IPS-18a (cell line): Measurements from ENCODE around the gene LEFTY2.
"Not testable (repeated sequence)": the region's sequence is repeated elsewhere in the genome, so short reads cannot be mapped to it uniquely, and the experiment has no call there.

Experiments
- H3K27ac ChIP-seq: one replicate; pipeline ENCODE4 v1.5.1; 2013; ENCODE audit warnings: low read length
- H3K27me3 ChIP-seq: one replicate; pipeline ENCODE4 v1.6.1; 2013; ENCODE audit warnings: mild to moderate bottlenecking, low read length; ENCODE audit not compliant: control insufficient read depth, insufficient read depth
- H3K36me3 ChIP-seq: one replicate; pipeline ENCODE4 v1.6.1; 2013; ENCODE audit warnings: low read depth, low read length; ENCODE audit not compliant: control insufficient read depth
- H3K4me1 ChIP-seq: one replicate; pipeline ENCODE4 v1.6.1; 2013; ENCODE audit warnings: low read depth, low read length; ENCODE audit not compliant: control insufficient read depth
- H3K4me3 ChIP-seq: one replicate; pipeline ENCODE4 v1.5.1; 2013; ENCODE audit warnings: low read length
- H3K9ac ChIP-seq: one replicate; pipeline ENCODE4 v1.6.1; 2013; ENCODE audit warnings: mild to moderate bottlenecking, low read length, moderate library complexity
- H3K9me3 ChIP-seq: one replicate; pipeline ENCODE4 v1.6.1; 2013; ENCODE audit warnings: low read depth, low read length; ENCODE audit not compliant: control insufficient read depth

LEFTY2 gene

GRCh38 chr1:225946803-225947202, 5.8 kb upstream of the LEFTY2 start:
- Histone ChIP-seq H3K9ac (no peak overlapping the region), H3K36me3 (no peaks in the 10 kb centered on the region), H3K4me1 (peaks cover 25% of the 10 kb centered on the region), H3K4me3 (no peak overlapping the region), H3K27me3 (peaks cover 24% of the 10 kb centered on the region), H3K9me3 (no peaks in the 10 kb centered on the region), H3K27ac (no peak overlapping the region)

DNA sequence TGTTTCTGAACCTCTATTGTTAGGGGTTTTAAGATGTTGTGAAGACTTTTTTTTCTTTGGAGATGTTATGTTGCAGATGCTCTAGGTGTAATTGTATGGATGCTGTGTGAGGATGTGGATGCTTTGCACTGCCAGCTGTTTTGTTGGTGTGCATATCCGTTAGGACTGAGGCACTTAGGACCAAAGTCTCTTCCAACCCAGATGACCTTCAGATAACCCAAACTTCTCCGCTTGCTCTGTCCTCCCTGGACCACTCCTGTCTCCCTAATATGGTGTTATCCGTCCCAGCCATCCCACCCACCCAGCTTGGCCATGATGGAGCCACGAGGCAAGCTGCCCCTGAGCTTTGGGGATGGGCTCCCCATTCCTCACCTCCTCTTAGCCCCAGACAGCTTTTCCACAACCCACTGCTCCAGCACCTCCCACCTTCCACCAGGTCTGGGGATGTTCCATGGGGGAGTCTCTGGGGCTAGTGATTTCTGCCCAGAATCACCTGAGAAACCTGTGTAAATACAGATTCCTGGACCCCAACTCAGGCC, 5.1 kb upstream of the LEFTY2 start:
- Histone ChIP-seq H3K4me3 (no peak overlapping the region), H3K4me1 (peaks cover 25% of the 10 kb centered on the region), H3K27ac (no peak overlapping the region), H3K27me3 (peaks cover 24% of the 10 kb centered on the region), H3K9ac (no peak overlapping the region), H3K9me3 (no peaks in the 10 kb centered on the region), H3K36me3 (no peaks in the 10 kb centered on the region)

DNA sequence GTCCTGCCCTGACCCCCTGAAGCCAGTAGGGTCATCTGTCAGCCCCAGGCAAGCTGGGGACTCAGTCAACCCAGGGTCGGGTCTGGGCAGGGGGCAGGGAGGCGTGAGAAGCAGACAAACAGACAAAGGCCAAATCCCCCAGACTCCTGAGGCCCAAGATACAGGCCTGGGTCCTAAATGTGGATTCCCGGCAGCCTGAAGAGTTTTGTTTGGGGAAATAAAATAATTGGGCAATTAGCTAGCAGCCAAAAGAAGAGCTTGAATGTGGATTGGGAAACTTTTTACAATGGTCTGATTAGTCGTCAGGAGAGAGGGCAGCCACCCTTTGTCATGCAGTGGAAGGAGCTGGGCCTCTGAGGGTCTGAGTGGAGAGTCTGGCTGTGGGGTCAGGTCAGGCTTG, 4.5 kb upstream of the LEFTY2 start:
- Histone ChIP-seq H3K9me3 (no peaks in the 10 kb centered on the region), H3K27ac (no peak overlapping the region), H3K27me3 (peaks cover 26% of the 10 kb centered on the region), H3K36me3 (no peaks in the 10 kb centered on the region), H3K9ac (no peak overlapping the region), H3K4me1 (peaks cover 25% of the 10 kb centered on the region), H3K4me3 (no peak overlapping the region)

DNA sequence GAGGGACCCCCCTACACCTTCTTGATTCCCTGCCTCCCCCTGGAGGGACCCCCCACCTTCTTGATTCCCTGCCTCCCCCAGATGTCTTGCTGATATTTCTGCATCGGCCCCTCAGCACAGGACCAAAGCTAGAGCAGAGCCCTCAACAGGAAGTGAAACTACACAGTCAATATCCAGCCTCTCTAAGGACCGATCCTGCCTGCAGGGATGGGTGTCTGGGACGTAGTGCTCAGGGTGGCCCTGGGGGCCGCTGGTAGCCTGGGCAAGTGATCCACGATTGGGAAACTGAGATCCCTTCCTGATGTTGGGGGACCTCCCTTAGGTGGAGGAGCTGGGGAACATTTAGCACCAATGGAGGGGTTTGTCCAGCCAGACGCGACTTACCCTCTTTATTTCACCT, 3.9 kb upstream of the LEFTY2 start:
- H3K4me1 ChIP-seq = peaks cover 25% of the 10 kb centered on the region
- no peaks in the 10 kb centered on the region for H3K9me3 ChIP-seq
- H3K36me3 ChIP-seq = no peaks in the 10 kb centered on the region
- no peak overlapping the region for H3K27ac ChIP-seq
- no peak overlapping the region for H3K4me3 ChIP-seq
- H3K9ac ChIP-seq = no peak overlapping the region
- peaks cover 29% of the 10 kb centered on the region for H3K27me3 ChIP-seq

DNA sequence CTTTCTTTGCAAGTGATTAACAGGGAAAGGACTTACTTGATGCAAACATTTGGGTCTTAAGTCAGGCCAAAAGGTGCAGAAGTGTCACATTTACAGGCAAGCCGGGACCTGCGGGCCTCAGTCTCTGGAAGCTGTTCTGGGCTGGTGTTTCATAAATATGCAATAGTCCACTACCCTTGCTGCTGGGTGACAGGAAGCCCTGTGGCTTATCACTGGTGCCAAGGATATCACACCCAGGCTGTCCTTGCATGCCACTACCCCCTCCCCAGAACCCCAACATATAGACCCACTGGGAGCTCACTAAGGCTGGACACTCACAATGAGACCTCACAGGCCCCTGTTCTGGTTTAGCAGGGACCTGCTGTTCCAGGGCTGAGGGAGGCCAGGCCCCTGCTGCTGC, 3.4 kb upstream of the LEFTY2 start:
- no peak overlapping the region for H3K9ac ChIP-seq
- H3K27ac ChIP-seq = no peak overlapping the region
- no peaks in the 10 kb centered on the region for H3K36me3 ChIP-seq
- no peaks in the 10 kb centered on the region for H3K9me3 ChIP-seq
- peaks cover 30% of the 10 kb centered on the region for H3K27me3 ChIP-seq
- peaks cover 25% of the 10 kb centered on the region for H3K4me1 ChIP-seq
- no peak overlapping the region for H3K4me3 ChIP-seq

DNA sequence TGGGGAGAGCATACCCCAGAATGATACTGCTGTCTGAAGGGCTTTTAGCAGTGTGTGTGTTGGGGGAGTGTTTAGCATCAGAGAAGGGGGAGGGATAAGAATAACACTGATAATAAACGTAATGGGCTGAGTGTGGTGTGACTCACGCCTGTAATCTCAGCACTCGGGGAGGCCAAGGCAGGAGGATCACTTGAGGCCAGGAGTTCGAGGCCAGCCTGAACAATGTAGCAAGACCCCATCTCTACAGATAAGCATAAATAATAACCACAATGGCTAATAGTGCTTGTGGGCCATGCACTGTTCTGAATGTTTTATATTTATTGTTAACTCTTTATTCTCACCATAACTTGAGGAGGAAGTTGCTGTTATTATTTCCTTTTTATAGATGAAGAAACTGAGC, 2.6 kb upstream of the LEFTY2 start:
- no peak overlapping the region for H3K4me3 ChIP-seq
- H3K27ac ChIP-seq = no peak overlapping the region
- no peaks in the 10 kb centered on the region for H3K9me3 ChIP-seq
- H3K27me3 ChIP-seq = peaks cover 28% of the 10 kb centered on the region
- H3K9ac ChIP-seq = no peak overlapping the region
- peaks cover 16% of the 10 kb centered on the region for H3K4me1 ChIP-seq
- no peaks in the 10 kb centered on the region for H3K36me3 ChIP-seq

DNA sequence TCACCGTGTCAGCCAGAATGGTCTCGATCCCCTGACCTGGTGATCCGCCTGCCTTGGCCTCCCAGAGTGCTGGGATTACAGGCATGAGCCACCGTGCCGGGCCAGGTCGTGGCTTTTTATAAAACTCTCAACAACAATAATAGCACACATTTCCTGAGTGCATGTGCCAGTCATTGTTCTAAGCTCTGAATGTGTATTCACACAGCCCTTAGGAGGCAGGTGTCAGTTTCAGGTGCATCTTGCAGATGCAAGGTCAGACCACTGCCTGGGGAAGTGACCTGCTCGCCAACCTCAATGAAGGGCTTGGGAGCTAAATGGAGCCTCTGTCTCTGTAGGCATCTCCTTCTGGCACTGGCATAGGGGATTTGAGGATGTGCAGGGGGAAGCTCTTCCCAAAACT, 1.6 kb upstream of the LEFTY2 start:
- Histone ChIP-seq H3K9me3 (no peaks in the 10 kb centered on the region), H3K9ac (no peak overlapping the region), H3K4me3 (no peak overlapping the region), H3K27me3 (peaks cover 18% of the 10 kb centered on the region), H3K27ac (no peak overlapping the region), H3K36me3 (no peaks in the 10 kb centered on the region), H3K4me1 (peaks cover 16% of the 10 kb centered on the region)

DNA sequence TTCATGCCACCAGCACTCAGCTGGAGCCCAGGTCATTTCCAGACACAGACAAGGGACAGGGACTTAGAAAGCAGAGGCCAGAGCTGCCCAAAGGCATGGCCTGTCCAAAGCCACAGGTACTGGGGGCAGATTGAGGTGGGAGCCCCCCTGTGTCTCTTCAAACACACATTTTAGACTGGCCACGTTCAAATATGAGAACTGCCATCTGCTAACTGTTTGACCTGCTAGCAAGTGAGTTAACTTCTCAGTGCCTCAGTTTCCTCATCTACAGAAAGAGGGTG, 862 bp upstream of the LEFTY2 start:
- no peaks in the 10 kb centered on the region for H3K36me3 ChIP-seq
- peaks cover 15% of the 10 kb centered on the region for H3K27me3 ChIP-seq
- no peak overlapping the region for H3K9ac ChIP-seq
- H3K27ac ChIP-seq = no peak overlapping the region
- H3K9me3 ChIP-seq = no peaks in the 10 kb centered on the region
- H3K4me3 ChIP-seq = no peak overlapping the region
- H3K4me1 ChIP-seq = peaks cover 16% of the 10 kb centered on the region

- no peak overlapping the region for H3K27ac ChIP-seq
- H3K36me3 ChIP-seq = no peaks in the 10 kb centered on the region
- H3K27me3 ChIP-seq = peaks cover 10% of the 10 kb centered on the region
- peaks cover 9% of the 10 kb centered on the region for H3K4me1 ChIP-seq
- no peak overlapping the region for H3K4me3 ChIP-seq
- no peak overlapping the region for H3K9ac ChIP-seq
- H3K9me3 ChIP-seq = no peaks in the 10 kb centered on the region
Observed at GRCh38 chr1:225940385-225941151, 452 bp downstream of the LEFTY2 start.

DNA sequence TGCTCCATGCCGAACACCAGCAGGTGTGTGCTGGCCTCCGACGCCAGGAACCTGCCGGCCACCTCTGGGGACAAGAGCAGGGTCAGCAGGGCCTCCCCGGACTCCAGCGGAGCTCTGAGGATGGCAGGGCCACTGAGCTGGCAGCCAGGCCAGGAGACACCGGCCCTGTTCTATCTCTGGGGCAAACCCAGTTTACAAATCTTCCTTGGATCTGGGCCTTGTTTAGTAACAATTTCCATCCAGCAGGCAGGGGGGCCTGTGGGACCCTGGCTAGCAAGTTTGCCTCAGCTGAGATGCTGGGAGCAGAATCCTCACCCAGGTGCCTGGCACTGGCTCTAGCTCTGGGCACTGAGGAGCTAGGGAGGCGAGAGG, 1.1 kb downstream of the LEFTY2 start:
- not testable (repeated sequence) for H3K4me1 ChIP-seq, H3K36me3 ChIP-seq, H3K4me3 ChIP-seq, H3K9me3 ChIP-seq, H3K27me3 ChIP-seq, H3K27ac ChIP-seq, H3K9ac ChIP-seq

- H3K4me1 ChIP-seq, H3K36me3 ChIP-seq, H3K9me3 ChIP-seq, H3K27ac ChIP-seq, H3K27me3 ChIP-seq, H3K9ac ChIP-seq: not testable (repeated sequence)
- H3K4me3 ChIP-seq = peak overlapping the region; percentile 43
Observed at GRCh38 chr1:225939097-225939938, 1.7 kb downstream of the LEFTY2 start.
